Breast epithelium (tissue), 3 donors: ENCODE results near the gene AFG3L2.

Experiments
- CTCF ChIP-seq, 3 donors: fragments of 450-650 bp; IDR thresholded peaks; one replicate each; pipeline ENCODE4 v1.5.1; 2016 to 2017; ENCODE audit warnings: antibody characterized with exemption in 3 of 3, mild to moderate bottlenecking in 3 of 3, moderate library complexity in 3 of 3
- POLR2A ChIP-seq: fragments of 450-650 bp; IDR thresholded peaks from one replicate; pipeline ENCODE4 v1.6.1; 2016; ENCODE audit warnings: antibody characterized with exemption, mild to moderate bottlenecking, moderate library complexity

GRCh38 chr18:12334863-12335262 is 42.2 kb downstream of the AFG3L2 start:
- no peak for TF ChIP-seq CTCF (IDR thresholded peaks at IDR 0.05)
- no peak for TF ChIP-seq POLR2A
